CD4-positive, alpha-beta memory T cell (primary cell): ENCODE measurements around the gene SMC3. TPM values are rescaled to one million over a fixed set of nuclear protein-coding genes. Genes with fewer than 3 reads are reported as not detected.

Source experiments
- CTCF ChIA-PET: fragments of 350-600 bp; sonication (Branson Sonifier 250); formaldehyde crosslinking; loops from one replicate; lab custom pipeline; 2021; ENCODE audit warnings: inconsistent platforms; ENCODE audit not compliant: partially characterized antibody; lab: Charles Lee
- POLR2A ChIA-PET: fragments of 350-600 bp; sonication (Branson Sonifier 250); formaldehyde crosslinking; loops from one replicate; lab custom pipeline; 2021; ENCODE audit not compliant: partially characterized antibody; lab: Charles Lee
- DNase-seq, 5 donors: peaks; one replicate each; pipeline versions ENCODE4 v3.0.0 to v3.0.0-alpha.2; 2020 to 2022; ENCODE audit warnings: mixed read lengths in 1 of 5
- H3K27ac ChIP-seq: one replicate; pipeline ENCODE4 v1.7.0; 2013; ENCODE audit warnings: low read depth, low read length
- H3K27me3 ChIP-seq: 2 replicates; pipeline ENCODE4 v1.7.0; 2013; ENCODE audit warnings: mild to moderate bottlenecking, low read length, moderate library complexity; ENCODE audit not compliant: insufficient read depth
- H3K36me3 ChIP-seq: 2 replicates; pipeline ENCODE4 v1.7.0; 2013; ENCODE audit warnings: mild to moderate bottlenecking, low read length, moderate library complexity; ENCODE audit not compliant: insufficient read depth
- H3K4me1 ChIP-seq: 2 replicates; pipeline ENCODE4 v1.7.0; 2013; ENCODE audit warnings: mild to moderate bottlenecking, low read length, moderate library complexity; ENCODE audit not compliant: insufficient read depth
- H3K4me3 ChIP-seq, 2 donors: one replicate each; pipeline ENCODE4 v1.7.0; 2013; ENCODE audit warnings: low read length in 2 of 2, mild to moderate bottlenecking in 1 of 2
- H3K9me3 ChIP-seq, 2 donors: one replicate each; pipeline ENCODE4 v1.7.0; 2013; ENCODE audit warnings: low read length in 2 of 2, control low read depth in 1 of 2; ENCODE audit not compliant: control insufficient read depth in 1 of 2
- H3K27ac Mint-ChIP-seq, 7 donors: one replicate each; pipeline ENCODE4 v1.8.0; 2020 to 2021; ENCODE audit warnings: mixed read lengths in 7 of 7, mild to moderate bottlenecking in 6 of 7, inconsistent platforms in 3 of 7, moderate library complexity in 3 of 7
- H3K27me3 Mint-ChIP-seq, 2 donors: one replicate each; pipeline ENCODE4 v1.8.0; 2020 to 2021; ENCODE audit warnings: mixed read lengths in 2 of 2
- H3K36me3 Mint-ChIP-seq, 2 donors: one replicate each; pipeline ENCODE4 v1.8.0; 2020 to 2021; ENCODE audit warnings: mixed read lengths in 2 of 2, inconsistent platforms in 1 of 2, mild to moderate bottlenecking in 1 of 2
- H3K4me1 Mint-ChIP-seq, 4 donors: one replicate each; pipeline ENCODE4 v1.8.0; 2020 to 2021; ENCODE audit warnings: mixed read lengths in 4 of 4, mild to moderate bottlenecking in 1 of 4
- H3K4me3 Mint-ChIP-seq, 8 donors: one replicate each; pipeline ENCODE4 v1.8.0; 2020 to 2021; ENCODE audit warnings: mixed read lengths in 8 of 8, mild to moderate bottlenecking in 7 of 8, moderate library complexity in 6 of 8, inconsistent platforms in 3 of 8
- H3K9me3 Mint-ChIP-seq, 8 donors: one replicate each; pipeline ENCODE4 v1.8.0; 2020 to 2021; ENCODE audit warnings: mixed read lengths in 8 of 8, mild to moderate bottlenecking in 5 of 8, inconsistent platforms in 3 of 8, moderate library complexity in 1 of 8
- intact Hi-C: fragments of 100-400 bp; cut with micrococcal nuclease; formaldehyde crosslinking; loops from one replicate; pipeline ENCODE4 v1.15.1; 2023
- polyA plus RNA-seq, 2 donors: library from polyadenylated mRNA; unstranded; fragments of 300-500 nt; fragmentation: Illumina TruSeq; gene quantifications; one replicate each; pipeline ENCODE4 v1.2.3, GENCODE V29; 2021
- total RNA-seq, 2 experiments: library from RNA; stranded (reverse); gene quantifications; one replicate each; pipeline ENCODE4 v1.2.3, GENCODE V29; 2021

SMC3 gene
- total and polyA plus RNA-seq, 4 experiments from 2014 or later = 43.8 to 96.1 (median 56.4) TPM

- H3K4me1 Mint-ChIP-seq = no peaks in the 10 kb centered on the region
- intact Hi-C loops = no loop called here
- Histone ChIP-seq H3K9me3 (no peaks in the 10 kb centered on the region), H3K4me1 (no peaks in the 10 kb centered on the region), H3K36me3 (no peaks in the 10 kb centered on the region), H3K27ac (no peak overlapping the region), H3K27me3 (no peaks in the 10 kb centered on the region), H3K4me3 (no peak overlapping the region)
- no peak overlapping the region for H3K27ac Mint-ChIP-seq
- POLR2A ChIA-PET = no interaction called here
- H3K9me3 Mint-ChIP-seq = peaks cover 0 to 12% (median 8%) of the 10 kb centered on the region in 8 donors
- CTCF ChIA-PET = interaction anchor here (1.3 kb wide), 1 partner anchor 16 kb away, joined by 4 read pairs; no protein-coding TSS in a partner anchor
- no peak for DNase-seq
- H3K36me3 Mint-ChIP-seq = no peaks in the 10 kb centered on the region
- no peak overlapping the region for H3K4me3 Mint-ChIP-seq
- H3K27me3 Mint-ChIP-seq = peaks cover 2 to 7% of the 10 kb centered on the region in 2 donors
Measured at GRCh38 chr10:110625951-110626855, 58.7 kb downstream of the SMC3 start.

GRCh38 chr10:110628161-110628560 is 60.7 kb downstream of the SMC3 start:
- POLR2A ChIA-PET = no interaction called here
- H3K4me1 Mint-ChIP-seq = no peaks in the 10 kb centered on the region
- intact Hi-C loops = no loop called here
- no peaks in the 10 kb centered on the region for H3K36me3 Mint-ChIP-seq
- no peaks in the 10 kb centered on the region for H3K27me3 ChIP-seq
- H3K9me3 Mint-ChIP-seq = peaks cover 0 to 12% (median 5%) of the 10 kb centered on the region in 8 donors
- H3K4me3 Mint-ChIP-seq = no peak overlapping the region
- no peak overlapping the region for H3K27ac Mint-ChIP-seq
- CTCF ChIA-PET = no interaction called here
- no peak overlapping the region for H3K27ac ChIP-seq
- H3K36me3 ChIP-seq = no peaks in the 10 kb centered on the region
- H3K9me3 ChIP-seq = no peaks in the 10 kb centered on the region
- H3K4me1 ChIP-seq = no peaks in the 10 kb centered on the region
- no peak overlapping the region for H3K4me3 ChIP-seq
- DNase-seq = no peak
- H3K27me3 Mint-ChIP-seq = peaks cover 2 to 7% of the 10 kb centered on the region in 2 donors

DNA sequence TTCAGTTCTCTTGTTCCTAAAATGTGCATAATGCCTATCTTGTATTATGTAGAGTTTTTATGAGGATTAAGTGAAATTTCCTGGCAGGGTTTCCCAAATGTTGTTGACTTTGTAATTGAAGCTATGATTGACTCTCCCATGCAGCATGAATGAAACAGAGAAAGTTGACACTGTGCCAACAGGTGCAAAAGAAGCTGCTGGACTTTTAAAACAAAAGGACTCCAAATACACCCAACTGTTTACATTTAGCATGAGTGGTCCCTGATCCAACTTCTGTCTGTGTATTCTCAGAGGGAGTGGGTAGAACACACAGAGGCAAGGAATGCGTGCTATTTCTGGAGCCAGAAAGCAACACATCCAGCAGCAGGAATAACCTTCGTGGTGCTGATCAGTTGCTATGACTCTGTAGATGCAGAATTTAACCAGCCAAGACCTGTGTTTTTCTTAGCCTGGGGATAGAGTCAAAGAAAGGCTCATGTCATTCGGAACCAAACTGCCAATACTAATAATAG is 62.2 kb downstream of the SMC3 start:
- H3K27ac Mint-ChIP-seq = no peak overlapping the region
- H3K9me3 Mint-ChIP-seq = peaks cover 0 to 12% (median 5%) of the 10 kb centered on the region in 8 donors
- H3K27me3 Mint-ChIP-seq = peaks cover 4% of the 10 kb centered on the region in 2 donors
- Histone ChIP-seq H3K36me3 (no peaks in the 10 kb centered on the region), H3K27ac (no peak overlapping the region), H3K9me3 (no peaks in the 10 kb centered on the region), H3K4me1 (no peaks in the 10 kb centered on the region), H3K4me3 (no peak overlapping the region), H3K27me3 (no peaks in the 10 kb centered on the region)
- no peaks in the 10 kb centered on the region for H3K4me1 Mint-ChIP-seq
- CTCF ChIA-PET = no interaction called here
- no peaks in the 10 kb centered on the region for H3K36me3 Mint-ChIP-seq
- no peak overlapping the region for H3K4me3 Mint-ChIP-seq
- intact Hi-C loops = no loop called here
- POLR2A ChIA-PET = no interaction called here
- DNase-seq = no peak

DNA sequence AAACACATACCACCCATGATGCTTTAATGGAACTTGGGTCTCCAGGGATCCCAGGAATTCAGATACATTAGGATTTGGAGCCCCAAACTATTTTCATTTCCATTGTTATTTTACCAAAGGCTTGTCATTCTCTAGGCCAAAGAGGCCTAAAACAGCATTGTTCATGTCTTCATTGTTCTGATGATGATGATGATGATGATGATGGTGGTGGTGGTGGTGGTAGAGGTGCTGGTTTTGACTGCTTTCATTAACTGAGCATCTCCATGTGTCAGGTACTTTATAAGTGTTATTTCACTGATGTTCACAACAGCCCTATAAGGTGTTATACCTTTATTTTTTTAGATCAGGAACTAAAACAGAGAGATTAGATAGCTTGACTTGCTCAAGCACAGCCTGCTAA is 64.4 kb downstream of the SMC3 start:
- ChIA-PET CTCF (interaction anchor here (1.3 to 1.6 kb wide), 2 partner anchors 9 to 40 kb away, joined by 3 to 5 read pairs; no protein-coding TSS in a partner anchor), POLR2A (no interaction called here)
- DNase-seq = no peak
- intact Hi-C loops = no loop called here
- Mint-ChIP-seq H3K4me3 (no peak overlapping the region), H3K27me3 (peaks cover 2 to 6% of the 10 kb centered on the region in 2 donors), H3K9me3 (peaks cover 0 to 12% (median 5%) of the 10 kb centered on the region in 8 donors), H3K27ac (no peak overlapping the region), H3K36me3 (no peaks in the 10 kb centered on the region), H3K4me1 (no peaks in the 10 kb centered on the region)
- Histone ChIP-seq H3K36me3 (no peaks in the 10 kb centered on the region), H3K27ac (no peak overlapping the region), H3K9me3 (no peaks in the 10 kb centered on the region), H3K27me3 (no peaks in the 10 kb centered on the region), H3K4me3 (no peak overlapping the region), H3K4me1 (no peaks in the 10 kb centered on the region)

DNA sequence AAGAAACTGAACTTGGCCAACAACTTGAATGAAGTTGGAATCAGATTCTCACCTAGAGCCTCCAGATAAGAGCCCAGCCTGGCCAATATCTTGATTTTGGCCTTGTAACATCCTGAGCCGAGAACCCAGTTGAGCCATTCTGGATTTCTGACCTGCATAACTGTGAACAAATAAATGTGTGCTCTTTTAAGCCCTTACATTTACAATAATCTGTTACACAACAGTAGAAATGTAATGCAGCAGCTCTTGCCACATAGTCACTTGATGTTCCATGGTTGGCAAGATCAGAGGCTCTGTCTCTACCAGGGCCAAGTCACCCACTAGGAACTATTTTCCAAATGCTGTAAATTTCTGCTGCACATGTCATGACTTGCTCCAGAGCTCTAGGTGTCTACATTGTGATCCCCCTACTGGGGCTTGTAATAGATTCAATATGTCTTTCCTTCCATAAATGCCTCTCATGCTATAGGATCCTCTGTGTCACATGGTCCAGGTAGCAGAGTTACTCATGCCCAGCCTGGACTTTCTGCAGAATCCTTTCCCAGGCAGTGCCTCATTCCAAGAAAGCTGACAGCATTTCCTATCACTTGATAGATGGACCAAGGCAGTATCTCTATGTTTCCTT is 65.2 kb downstream of the SMC3 start:
- CTCF ChIA-PET = interaction anchor here (1.1 to 1.6 kb wide), 2 partner anchors 8 to 21 kb away, joined by 3 read pairs; no protein-coding TSS in a partner anchor
- Histone ChIP-seq H3K4me3 (no peak overlapping the region), H3K27ac (no peak overlapping the region), H3K9me3 (no peaks in the 10 kb centered on the region), H3K4me1 (no peaks in the 10 kb centered on the region), H3K36me3 (no peaks in the 10 kb centered on the region), H3K27me3 (no peaks in the 10 kb centered on the region)
- no peak for DNase-seq
- H3K4me1 Mint-ChIP-seq = no peaks in the 10 kb centered on the region
- H3K9me3 Mint-ChIP-seq = peaks cover 0 to 12% (median 5%) of the 10 kb centered on the region in 8 donors
- H3K4me3 Mint-ChIP-seq = no peak overlapping the region
- peaks cover 2 to 3% of the 10 kb centered on the region in 2 donors for H3K27me3 Mint-ChIP-seq
- intact Hi-C loops = no loop called here
- no peak overlapping the region for H3K27ac Mint-ChIP-seq
- POLR2A ChIA-PET = no interaction called here
- no peaks in the 10 kb centered on the region for H3K36me3 Mint-ChIP-seq

GRCh38 chr10:110634527-110635209 is 67.2 kb downstream of the SMC3 start:
- H3K36me3 Mint-ChIP-seq = no peaks in the 10 kb centered on the region
- no peaks in the 10 kb centered on the region for H3K9me3 ChIP-seq
- intact Hi-C loops = no loop called here
- H3K36me3 ChIP-seq = no peaks in the 10 kb centered on the region
- no peaks in the 10 kb centered on the region for H3K4me1 Mint-ChIP-seq
- POLR2A ChIA-PET = no interaction called here
- no peak overlapping the region for H3K27ac ChIP-seq
- no peaks in the 10 kb centered on the region for H3K9me3 Mint-ChIP-seq
- H3K27me3 Mint-ChIP-seq = peaks cover 2 to 8% of the 10 kb centered on the region in 2 donors
- no peak overlapping the region for H3K4me3 Mint-ChIP-seq
- H3K4me3 ChIP-seq = no peak overlapping the region
- H3K27ac Mint-ChIP-seq = no peak overlapping the region
- CTCF ChIA-PET = no interaction called here
- no peaks in the 10 kb centered on the region for H3K27me3 ChIP-seq
- no peak for DNase-seq
- no peaks in the 10 kb centered on the region for H3K4me1 ChIP-seq

DNA sequence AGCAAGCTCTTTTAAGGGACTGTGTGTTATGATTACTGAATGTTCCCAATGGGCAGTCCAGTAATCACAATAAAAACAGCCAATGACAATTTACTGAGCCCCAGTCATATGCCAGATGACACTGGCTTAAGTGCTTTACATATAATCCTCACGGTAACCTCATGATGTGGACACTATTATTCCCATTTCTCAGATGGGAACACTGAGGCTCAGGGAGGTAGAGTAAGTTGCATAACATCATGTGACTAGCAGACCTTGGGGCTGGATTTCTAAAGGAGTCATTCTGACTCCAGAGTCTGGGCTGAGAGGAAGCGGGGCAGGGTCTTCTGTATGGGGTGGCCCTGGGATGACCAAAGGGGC is 69.1 kb downstream of the SMC3 start:
- CTCF ChIA-PET = interaction anchor here (1.3 kb wide), 1 partner anchor 36 kb away, joined by 3 read pairs; no protein-coding TSS in a partner anchor
- Mint-ChIP-seq H3K4me3 (no peak overlapping the region), H3K36me3 (no peaks in the 10 kb centered on the region)

More for the DNA sequence above, 69.1 kb downstream of the SMC3 start:
- Mint-ChIP-seq H3K9me3 (no peaks in the 10 kb centered on the region), H3K4me1 (peaks cover 8 to 13% (median 9%) of the 10 kb centered on the region in 4 donors), H3K27me3 (peaks cover 8 to 17% of the 10 kb centered on the region in 2 donors), H3K27ac (no peak overlapping the region)
- POLR2A ChIA-PET = no interaction called here
- intact Hi-C loops = no loop called here
- Histone ChIP-seq H3K27me3 (no peaks in the 10 kb centered on the region), H3K36me3 (no peaks in the 10 kb centered on the region), H3K4me1 (peaks cover 10% of the 10 kb centered on the region), H3K9me3 (no peaks in the 10 kb centered on the region), H3K27ac (no peak overlapping the region), H3K4me3 (no peak overlapping the region)
- no peak for DNase-seq
